ENCODE results near the gene PAWR.
"Not testable (repeated sequence)": the region's sequence is repeated elsewhere in the genome, so short reads cannot be mapped to it uniquely, and the experiment has no call there.

GRCh38 chr12:79626735-79627134 is 64.0 kb downstream of the PAWR start:
- not testable (repeated sequence) for TF ChIP-seq CTCF (IDR thresholded peaks at IDR 0.05; ENCODE audit: insufficient read depth, low read depth, low read length); EZH2 (IDR thresholded peaks at IDR 0.05; ENCODE audit: insufficient read depth, low read length)
